ENCODE measurements around the gene CMTM4. TPM values are rescaled to one million over a fixed set of nuclear protein-coding genes. Genes with fewer than 3 reads are reported as not detected.

CMTM4 gene
- polyA plus RNA-seq, 1 of the 3 experiments (the other 2 are of a cell fraction), result 21.7 TPM

DNA sequence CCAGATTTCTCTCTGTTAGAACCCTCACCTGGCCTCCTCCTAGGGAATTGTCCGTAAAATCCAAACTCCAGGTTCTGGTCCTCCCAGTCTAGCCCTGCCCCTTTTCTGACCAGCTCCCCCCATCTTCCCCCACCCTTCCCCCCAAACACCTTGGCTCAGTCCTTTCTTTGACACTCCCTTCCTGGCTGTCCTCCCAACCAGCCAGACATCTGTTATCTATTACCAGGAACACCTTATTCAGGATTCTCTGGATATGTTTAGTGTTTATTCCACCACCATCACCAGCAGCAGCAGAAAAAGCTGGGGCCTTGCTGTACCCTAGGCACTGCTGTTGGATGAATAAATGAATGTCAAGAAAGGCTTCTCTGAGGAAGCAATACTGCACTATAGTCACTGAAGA is 96.1 kb downstream of the CMTM4 start:
- no peaks in the 10 kb centered on the region for H3K9me2 ChIP-seq
- H2AFZ ChIP-seq (ENCODE audit: low read depth), result no peak overlapping the region
- WGBS (ENCODE audit: low lambda C conversion rate), result 100% methylated on average over 1 of the region's 1 CpG
- no peak overlapping the region for H3K4me2 ChIP-seq
- POLR2A ChIA-PET, result no interaction called here
- peaks cover 3% of the 10 kb centered on the region in 2 experiments; a peak in 2 of 4 replicates for H3K4me1 ChIP-seq (ENCODE audit: control insufficient read depth in 1 of 2, insufficient read depth in 2 of 2, low read depth in 1 of 2, low read length in 1 of 2)
- H3K36me3 ChIP-seq (replicated peaks in 1 of 2; ENCODE audit: control insufficient read depth in 1 of 2, insufficient read depth in 2 of 2, low read length in 1 of 2), result no peaks in the 10 kb centered on the region
- peaks cover 9% of the 10 kb centered on the region for H3F3A ChIP-seq (replicated peaks; ENCODE audit: insufficient read depth)
- CTCF ChIA-PET, result no interaction called here
- no peaks in the 10 kb centered on the region for H4K20me1 ChIP-seq (ENCODE audit: insufficient read depth)
- no peak overlapping the region for H3K27ac ChIP-seq (ENCODE audit: low read depth in 2 of 2, low read length in 1 of 2)
- H3K9me3 ChIP-seq, result no peaks in the 10 kb centered on the region
- H3K9ac ChIP-seq, result no peak overlapping the region
- DNase-seq, result no peak
- no peak overlapping the region for H3K4me3 ChIP-seq (ENCODE audit: low read depth in 2 of 2, low read length in 1 of 2)
- H3K79me2 ChIP-seq (ENCODE audit: insufficient read depth), result peaks cover 9% of the 10 kb centered on the region
- TF ChIP-seq FOXM1 (IDR thresholded peaks at IDR 0.05; ENCODE audit: low read depth), result no peak
- TF ChIP-seq TCF12 (IDR thresholded peaks at IDR 0.05), result peak; percentile 61; the same call in 1 of the 2 replicates
- H3K27me3 ChIP-seq (ENCODE audit: insufficient read depth), result no peaks in the 10 kb centered on the region

- CTCF ChIA-PET, result no interaction called here
- H3K9me2 ChIP-seq, result no peaks in the 10 kb centered on the region
- no peak overlapping the region for H3K27ac ChIP-seq (ENCODE audit: low read depth in 2 of 2, low read length in 1 of 2)
- no peaks in the 10 kb centered on the region for H3K36me3 ChIP-seq (replicated peaks in 1 of 2; ENCODE audit: control insufficient read depth in 1 of 2, insufficient read depth in 2 of 2, low read length in 1 of 2)
- TF ChIP-seq POLR2AphosphoS5 (IDR thresholded peaks at IDR 0.05; ENCODE audit: low read depth, low read length) (no peak), SMC3 (IDR thresholded peaks at IDR 0.05; ENCODE audit: low read depth, low read length) (no peak), JUND (IDR thresholded peaks at IDR 0.05) (no peak), SIN3A (IDR thresholded peaks at IDR 0.05; ENCODE audit: borderline replicate concordance, low read depth, low read length) (no peak), IRF3 (IDR thresholded peaks at IDR 0.05; ENCODE audit: low read depth, low read length) (no peak), NFIC (IDR thresholded peaks at IDR 0.05; ENCODE audit: borderline replicate concordance) (no peak)
- TF ChIP-seq, protein P1, sequence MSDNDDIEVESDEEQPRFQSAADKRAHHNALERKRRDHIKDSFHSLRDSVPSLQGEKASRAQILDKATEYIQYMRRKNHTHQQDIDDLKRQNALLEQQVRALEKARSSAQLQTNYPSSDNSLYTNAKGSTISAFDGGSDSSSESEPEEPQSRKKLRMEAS (IDR thresholded peaks at IDR 0.05; ENCODE audit: low read depth), result no peak
- POLR2A ChIA-PET, result no interaction called here
- H3K4me3 ChIP-seq (ENCODE audit: low read depth in 2 of 2, low read length in 1 of 2), result no peak overlapping the region
- DNase-seq, result no peak
- peaks cover 3% of the 10 kb centered on the region in 2 experiments; a peak in 2 of 4 replicates for H3K4me1 ChIP-seq (ENCODE audit: control insufficient read depth in 1 of 2, insufficient read depth in 2 of 2, low read depth in 1 of 2, low read length in 1 of 2)
- H3K79me2 ChIP-seq (ENCODE audit: insufficient read depth), result peaks cover 1% of the 10 kb centered on the region
- H3F3A ChIP-seq (replicated peaks; ENCODE audit: insufficient read depth), result peaks cover 9% of the 10 kb centered on the region
- no peaks in the 10 kb centered on the region for H4K20me1 ChIP-seq (ENCODE audit: insufficient read depth)
- no peaks in the 10 kb centered on the region for H3K9me3 ChIP-seq
- H3K27me3 ChIP-seq (ENCODE audit: insufficient read depth), result no peaks in the 10 kb centered on the region
- WGBS (ENCODE audit: low lambda C conversion rate), result 88% methylated on average over 4 of the region's 4 CpGs
- no peak overlapping the region for H3K4me2 ChIP-seq
- H3K9ac ChIP-seq, result no peak overlapping the region
- H2AFZ ChIP-seq (ENCODE audit: low read depth), result no peak overlapping the region
These were observed 96.8 kb downstream of the CMTM4 start for GRCh38 chr16:66599726-66600125.

DNA sequence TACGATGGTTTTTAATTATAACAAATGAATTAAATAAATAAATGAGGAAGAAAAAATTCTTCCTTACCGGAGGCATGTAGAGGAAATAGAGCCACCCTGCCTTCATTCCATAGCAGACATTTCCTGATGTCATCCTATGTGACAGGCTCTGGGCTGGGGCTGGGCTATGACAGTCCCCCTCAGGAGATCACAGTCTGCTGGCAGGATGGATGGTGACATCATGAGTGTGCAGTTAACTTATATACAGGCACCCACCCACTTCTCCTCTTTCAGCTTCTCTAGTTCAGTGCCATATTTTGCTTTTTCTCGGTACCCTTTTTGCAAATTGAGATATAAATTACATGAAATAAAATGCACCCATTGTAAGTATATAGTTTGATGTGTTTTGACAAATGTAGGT is 98.4 kb downstream of the CMTM4 start:
- Histone ChIP-seq H3K36me3 (replicated peaks in 1 of 2; ENCODE audit: control insufficient read depth in 1 of 2, insufficient read depth in 2 of 2, low read length in 1 of 2) (no peaks in the 10 kb centered on the region), H3K9me3 (no peaks in the 10 kb centered on the region), H3K27me3 (ENCODE audit: insufficient read depth) (no peaks in the 10 kb centered on the region), H2AFZ (ENCODE audit: low read depth) (no peak overlapping the region), H3K4me2 (no peak overlapping the region), H3K4me1 (ENCODE audit: control insufficient read depth in 1 of 2, insufficient read depth in 2 of 2, low read depth in 1 of 2, low read length in 1 of 2) (peaks cover 0 to 3% of the 10 kb centered on the region in 2 experiments; a peak in 1 of 4 replicates), H3K79me2 (ENCODE audit: insufficient read depth) (no peaks in the 10 kb centered on the region), H3K9me2 (no peaks in the 10 kb centered on the region), H3K9ac (no peak overlapping the region), H3K4me3 (ENCODE audit: low read depth in 2 of 2, low read length in 1 of 2) (no peak overlapping the region), H4K20me1 (ENCODE audit: insufficient read depth) (no peaks in the 10 kb centered on the region), H3F3A (replicated peaks; ENCODE audit: insufficient read depth) (peaks cover 3% of the 10 kb centered on the region), H3K27ac (ENCODE audit: low read depth in 2 of 2, low read length in 1 of 2) (no peak overlapping the region)
- ChIA-PET CTCF (interaction anchor here (1.0 to 1.6 kb wide), 2 partner anchors 9 to 270 kb away, joined by 3 to 4 read pairs; no protein-coding TSS in a partner anchor), POLR2A (no interaction called here)
- 88% methylated on average over 3 of the region's 3 CpGs for WGBS (ENCODE audit: low lambda C conversion rate)
- DNase-seq, result no peak
- no peak for TF ChIP-seq RXRA (IDR thresholded peaks at IDR 0.05; ENCODE audit: borderline replicate concordance, low read depth)
- no peak for TF ChIP-seq SIN3A (IDR thresholded peaks at IDR 0.05; ENCODE audit: borderline replicate concordance, low read depth, low read length)
- TF ChIP-seq, protein P2, sequence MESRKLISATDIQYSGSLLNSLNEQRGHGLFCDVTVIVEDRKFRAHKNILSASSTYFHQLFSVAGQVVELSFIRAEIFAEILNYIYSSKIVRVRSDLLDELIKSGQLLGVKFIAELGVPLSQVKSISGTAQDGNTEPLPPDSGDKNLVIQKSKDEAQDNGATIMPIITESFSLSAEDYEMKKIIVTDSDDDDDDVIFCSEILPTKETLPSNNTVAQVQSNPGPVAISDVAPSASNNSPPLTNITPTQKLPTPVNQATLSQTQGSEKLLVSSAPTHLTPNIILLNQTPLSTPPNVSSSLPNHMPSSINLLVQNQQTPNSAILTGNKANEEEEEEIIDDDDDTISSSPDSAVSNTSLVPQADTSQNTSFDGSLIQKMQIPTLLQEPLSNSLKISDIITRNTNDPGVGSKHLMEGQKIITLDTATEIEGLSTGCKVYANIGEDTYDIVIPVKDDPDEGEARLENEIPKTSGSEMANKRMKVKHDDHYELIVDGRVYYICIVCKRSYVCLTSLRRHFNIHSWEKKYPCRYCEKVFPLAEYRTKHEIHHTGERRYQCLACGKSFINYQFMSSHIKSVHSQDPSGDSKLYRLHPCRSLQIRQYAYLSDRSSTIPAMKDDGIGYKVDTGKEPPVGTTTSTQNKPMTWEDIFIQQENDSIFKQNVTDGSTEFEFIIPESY (IDR thresholded peaks at IDR 0.05; ENCODE audit: borderline replicate concordance, low read depth), result no peak
- TF ChIP-seq RAD21 (IDR thresholded peaks at IDR 0.05; ENCODE audit: low read length), result no peak
- TF ChIP-seq, protein P3, sequence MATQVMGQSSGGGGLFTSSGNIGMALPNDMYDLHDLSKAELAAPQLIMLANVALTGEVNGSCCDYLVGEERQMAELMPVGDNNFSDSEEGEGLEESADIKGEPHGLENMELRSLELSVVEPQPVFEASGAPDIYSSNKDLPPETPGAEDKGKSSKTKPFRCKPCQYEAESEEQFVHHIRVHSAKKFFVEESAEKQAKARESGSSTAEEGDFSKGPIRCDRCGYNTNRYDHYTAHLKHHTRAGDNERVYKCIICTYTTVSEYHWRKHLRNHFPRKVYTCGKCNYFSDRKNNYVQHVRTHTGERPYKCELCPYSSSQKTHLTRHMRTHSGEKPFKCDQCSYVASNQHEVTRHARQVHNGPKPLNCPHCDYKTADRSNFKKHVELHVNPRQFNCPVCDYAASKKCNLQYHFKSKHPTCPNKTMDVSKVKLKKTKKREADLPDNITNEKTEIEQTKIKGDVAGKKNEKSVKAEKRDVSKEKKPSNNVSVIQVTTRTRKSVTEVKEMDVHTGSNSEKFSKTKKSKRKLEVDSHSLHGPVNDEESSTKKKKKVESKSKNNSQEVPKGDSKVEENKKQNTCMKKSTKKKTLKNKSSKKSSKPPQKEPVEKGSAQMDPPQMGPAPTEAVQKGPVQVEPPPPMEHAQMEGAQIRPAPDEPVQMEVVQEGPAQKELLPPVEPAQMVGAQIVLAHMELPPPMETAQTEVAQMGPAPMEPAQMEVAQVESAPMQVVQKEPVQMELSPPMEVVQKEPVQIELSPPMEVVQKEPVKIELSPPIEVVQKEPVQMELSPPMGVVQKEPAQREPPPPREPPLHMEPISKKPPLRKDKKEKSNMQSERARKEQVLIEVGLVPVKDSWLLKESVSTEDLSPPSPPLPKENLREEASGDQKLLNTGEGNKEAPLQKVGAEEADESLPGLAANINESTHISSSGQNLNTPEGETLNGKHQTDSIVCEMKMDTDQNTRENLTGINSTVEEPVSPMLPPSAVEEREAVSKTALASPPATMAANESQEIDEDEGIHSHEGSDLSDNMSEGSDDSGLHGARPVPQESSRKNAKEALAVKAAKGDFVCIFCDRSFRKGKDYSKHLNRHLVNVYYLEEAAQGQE (IDR thresholded peaks at IDR 0.05; ENCODE audit: low read depth, low read length), result no peak
- no peak for TF ChIP-seq NFIC (IDR thresholded peaks at IDR 0.05; ENCODE audit: borderline replicate concordance)
- TF ChIP-seq, protein P1 (IDR thresholded peaks at IDR 0.05; ENCODE audit: low read depth), result no peak
